GM20431 (cell line): ENCODE measurements around the gene LAMB3.

Source experiments
- in situ Hi-C: fragments of 300-500 bp; cut with MseI, MboI; formaldehyde crosslinking; loops from one replicate; pipeline ENCODE4 v1.15.0; 2020; ENCODE audit warnings: low sequenced_read_pairs; ENCODE audit not compliant: unreplicated experiment

LAMB3 gene

DNA sequence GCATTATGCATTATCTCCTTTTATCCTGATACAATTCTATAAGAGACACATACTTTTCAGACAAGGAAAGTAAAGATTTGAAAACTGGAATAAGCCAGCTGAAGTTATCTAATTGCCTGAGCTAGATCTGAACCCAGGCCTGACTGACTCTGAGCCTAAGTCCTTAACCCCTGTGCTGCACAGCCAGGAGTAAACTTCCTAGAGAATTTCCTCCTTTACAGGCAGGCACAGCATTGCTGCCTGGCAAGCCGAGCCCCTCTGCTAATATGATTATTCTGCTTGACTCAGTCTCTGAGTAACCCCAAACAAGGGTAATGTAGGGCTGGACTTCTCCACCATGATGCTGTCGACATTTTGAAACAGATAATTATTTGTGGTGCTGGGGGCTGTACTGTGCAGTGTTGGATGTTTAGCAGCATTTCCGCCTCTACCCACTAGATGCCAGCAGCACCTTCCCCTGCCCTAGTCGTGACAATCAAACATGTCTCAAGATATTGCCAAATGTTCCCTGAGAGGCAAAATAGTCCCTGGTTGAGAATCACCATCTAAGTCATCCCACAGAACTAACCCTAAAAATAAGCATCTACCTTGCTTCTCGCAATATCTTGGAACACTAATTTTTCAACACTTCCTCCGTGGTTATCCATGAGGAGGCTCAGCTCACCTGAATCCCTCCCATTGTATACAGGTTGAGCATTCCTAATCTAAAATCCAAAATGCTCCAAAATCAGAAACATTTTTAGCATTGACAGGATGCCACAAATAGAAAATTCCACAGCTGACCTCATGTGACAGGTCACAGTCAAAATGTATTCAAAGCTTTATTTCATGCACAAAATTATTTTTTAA is 50.2 kb downstream of the LAMB3 start:
- in situ Hi-C loops, result no loop called here

GRCh38 chr1:209600541-209600940 is 51.7 kb downstream of the LAMB3 start:
- in situ Hi-C loops, result no loop called here

DNA sequence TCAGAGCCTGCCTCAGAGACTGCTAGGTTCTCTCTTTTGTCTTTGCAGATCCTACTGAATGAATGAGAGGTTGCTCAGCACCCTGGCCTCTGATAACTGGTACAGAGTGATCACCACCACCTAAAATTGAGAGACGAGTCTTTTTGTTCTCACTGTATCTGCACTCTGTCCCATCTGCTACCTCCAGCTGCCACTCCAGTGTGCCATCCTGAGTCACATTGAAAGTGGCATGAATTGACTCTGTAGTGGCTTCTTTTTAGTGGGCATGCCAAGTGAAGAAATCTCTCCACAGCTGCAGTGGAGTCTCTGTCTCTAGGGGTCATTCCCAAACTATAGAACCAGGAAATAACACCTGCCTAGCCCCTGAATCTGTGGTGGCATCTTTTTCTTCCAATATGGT is 54.0 kb downstream of the LAMB3 start:
- in situ Hi-C loops, result no loop called here

DNA sequence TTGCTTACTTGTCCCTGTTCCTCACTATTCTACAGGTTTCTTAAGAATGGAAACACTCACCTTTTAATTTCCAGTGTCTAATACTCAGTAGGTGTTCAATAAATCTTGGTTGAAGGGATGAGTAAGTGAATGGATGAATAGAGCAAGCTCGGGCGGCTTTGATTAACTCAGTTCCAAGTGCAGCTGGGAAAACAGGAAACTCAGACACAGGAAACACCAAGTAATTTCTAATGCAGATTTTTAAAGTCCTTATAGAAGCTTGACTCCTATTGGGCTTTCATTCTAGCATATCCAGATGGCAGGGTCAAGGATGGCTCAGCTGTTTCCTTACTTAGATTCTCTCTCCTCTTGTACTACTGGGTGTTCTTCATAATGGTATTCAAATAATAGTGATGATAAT is 54.7 kb downstream of the LAMB3 start:
- in situ Hi-C loops, result no loop called here

- in situ Hi-C loops, result no loop called here
Observed at GRCh38 chr1:209595599-209596285, 56.5 kb downstream of the LAMB3 start.

- in situ Hi-C loops, result no loop called here
Observed at GRCh38 chr1:209595028-209595427, 57.2 kb downstream of the LAMB3 start.

DNA sequence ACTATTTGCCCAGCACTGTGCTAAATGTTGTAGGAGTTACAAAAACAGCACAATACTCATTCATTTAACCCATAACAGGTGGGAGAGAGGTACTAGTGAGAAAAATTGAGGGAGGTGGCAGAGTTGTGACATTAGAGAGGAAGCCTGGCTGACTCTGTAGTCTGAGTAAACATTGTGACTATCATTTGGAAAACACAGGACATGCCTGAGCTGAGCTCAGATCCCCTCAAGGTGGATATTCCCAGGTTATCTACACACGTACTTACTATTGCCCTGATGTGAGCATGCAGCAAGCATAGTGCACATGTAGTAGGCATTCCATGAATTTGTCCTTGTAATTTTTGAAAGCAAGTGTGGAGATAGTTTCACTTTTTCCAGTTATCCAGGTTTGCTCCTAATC is 57.8 kb downstream of the LAMB3 start:
- in situ Hi-C loops, result no loop called here

- in situ Hi-C loops, result no loop called here
Observed at GRCh38 chr1:209593747-209594146, 58.5 kb downstream of the LAMB3 start.

GRCh38 chr1:209590405-209590804 is 61.8 kb downstream of the LAMB3 start:
- in situ Hi-C loops, result no loop called here

- in situ Hi-C loops, result no loop called here
Observed at GRCh38 chr1:209589863-209590262, 62.4 kb downstream of the LAMB3 start.

GRCh38 chr1:209589440-209589839 is 62.8 kb downstream of the LAMB3 start:
- in situ Hi-C loops, result no loop called here

DNA sequence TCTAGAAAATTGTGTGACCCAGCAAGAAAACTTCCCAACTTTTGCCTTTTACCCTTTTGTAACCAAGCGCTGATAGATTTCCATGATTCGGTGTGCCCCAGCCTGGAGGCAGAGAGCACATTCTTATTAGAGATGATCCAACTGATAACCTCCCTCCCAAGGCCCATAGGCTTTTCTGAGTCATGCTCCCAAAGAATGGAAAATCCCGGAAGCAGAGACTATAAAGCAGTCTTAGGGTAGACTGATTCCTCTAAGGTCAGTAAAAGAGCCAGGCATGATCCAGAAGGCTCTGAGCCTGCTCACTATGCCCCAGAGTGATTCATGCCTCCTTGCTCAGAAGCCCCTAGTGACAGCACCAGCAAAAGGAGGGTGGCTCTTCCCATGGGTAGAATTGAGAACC is 64.4 kb downstream of the LAMB3 start:
- in situ Hi-C loops, result no loop called here

DNA sequence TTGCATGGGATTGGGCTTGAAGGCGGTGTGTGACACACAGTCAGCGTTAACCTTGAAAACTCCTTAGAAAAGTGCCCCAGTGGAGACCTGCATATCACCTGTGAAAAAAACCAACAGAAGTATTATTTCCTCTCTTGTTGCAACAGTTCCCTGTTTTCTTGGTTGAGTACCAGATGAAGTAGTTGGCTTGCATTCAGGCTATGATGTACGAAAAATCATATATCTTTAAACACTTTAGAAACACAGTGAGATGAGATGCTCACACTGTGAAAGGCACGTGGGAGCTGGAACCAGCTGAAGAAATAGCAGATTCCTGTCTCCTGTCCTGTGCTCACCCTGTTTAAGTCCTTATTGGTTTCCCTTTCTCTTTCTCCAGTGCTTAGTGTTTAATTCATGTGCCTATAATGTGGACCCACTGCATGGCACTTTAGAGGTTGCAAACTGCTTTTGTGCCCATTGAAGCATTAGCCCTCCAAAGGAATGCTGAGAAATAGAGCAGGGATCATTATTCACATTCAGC is 65.9 kb downstream of the LAMB3 start:
- in situ Hi-C loops, result no loop called here

- in situ Hi-C loops, result no loop called here
Observed at GRCh38 chr1:209585672-209586071, 66.6 kb downstream of the LAMB3 start.

DNA sequence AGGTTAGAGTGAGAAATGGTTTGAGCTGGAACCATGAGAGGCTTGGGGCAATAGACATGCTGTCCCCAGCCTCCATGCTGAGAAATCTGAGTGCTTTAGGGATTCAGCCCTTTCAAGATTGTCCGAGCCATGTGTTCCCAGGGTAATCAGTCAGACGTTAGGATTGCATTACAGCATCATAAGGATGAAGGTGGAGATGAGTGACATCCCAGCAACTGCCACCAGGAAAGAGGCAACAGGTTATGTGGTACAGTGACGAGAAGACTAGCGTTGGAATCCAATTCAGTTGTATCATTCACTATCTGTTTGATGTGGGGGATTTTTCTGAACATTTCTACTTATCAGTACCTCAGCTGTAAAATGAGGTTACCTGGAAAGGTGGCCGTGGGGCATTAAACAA is 67.0 kb downstream of the LAMB3 start:
- in situ Hi-C loops, result no loop called here

DNA sequence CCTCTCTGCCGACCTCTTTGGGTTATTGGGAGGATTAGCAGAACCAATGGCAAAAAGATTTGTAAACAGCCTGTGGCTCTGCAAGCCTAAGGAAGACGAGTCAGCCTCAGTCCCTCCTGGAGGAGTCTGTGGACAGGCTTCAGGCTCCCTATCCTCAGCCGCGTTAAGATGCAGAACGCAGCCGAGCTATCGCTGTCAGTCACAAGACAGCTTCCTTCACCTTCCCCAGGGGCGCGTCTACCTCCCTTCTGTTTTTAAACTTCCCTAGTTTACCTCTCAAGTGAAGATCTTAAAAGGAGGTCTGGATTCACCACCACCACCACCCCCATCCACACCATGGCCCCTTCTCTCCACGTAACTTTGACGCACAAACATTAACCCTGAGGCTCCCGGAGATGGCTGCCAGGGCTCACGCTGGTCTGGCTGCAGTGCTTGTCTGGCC is 68.0 kb downstream of the LAMB3 start:
- in situ Hi-C loops, result no loop called here

GRCh38 chr1:209583408-209583807 is 68.8 kb downstream of the LAMB3 start, which contains the start of gene CAMK1G:
Gene CAMK1G (plus strand): TSS chr1:209583714. CDS start chr1:209594984, 11,270 bp downstream.
- in situ Hi-C loops, result no loop called here

GRCh38 chr1:209580577-209580976 is 71.6 kb downstream of the LAMB3 start:
- in situ Hi-C loops, result no loop called here

GRCh38 chr1:209577346-209577745 is 74.9 kb downstream of the LAMB3 start:
- in situ Hi-C loops, result loop anchor here (10.0 kb wide), 1 partner anchor 117 kb away; no protein-coding TSS in a partner anchor

DNA sequence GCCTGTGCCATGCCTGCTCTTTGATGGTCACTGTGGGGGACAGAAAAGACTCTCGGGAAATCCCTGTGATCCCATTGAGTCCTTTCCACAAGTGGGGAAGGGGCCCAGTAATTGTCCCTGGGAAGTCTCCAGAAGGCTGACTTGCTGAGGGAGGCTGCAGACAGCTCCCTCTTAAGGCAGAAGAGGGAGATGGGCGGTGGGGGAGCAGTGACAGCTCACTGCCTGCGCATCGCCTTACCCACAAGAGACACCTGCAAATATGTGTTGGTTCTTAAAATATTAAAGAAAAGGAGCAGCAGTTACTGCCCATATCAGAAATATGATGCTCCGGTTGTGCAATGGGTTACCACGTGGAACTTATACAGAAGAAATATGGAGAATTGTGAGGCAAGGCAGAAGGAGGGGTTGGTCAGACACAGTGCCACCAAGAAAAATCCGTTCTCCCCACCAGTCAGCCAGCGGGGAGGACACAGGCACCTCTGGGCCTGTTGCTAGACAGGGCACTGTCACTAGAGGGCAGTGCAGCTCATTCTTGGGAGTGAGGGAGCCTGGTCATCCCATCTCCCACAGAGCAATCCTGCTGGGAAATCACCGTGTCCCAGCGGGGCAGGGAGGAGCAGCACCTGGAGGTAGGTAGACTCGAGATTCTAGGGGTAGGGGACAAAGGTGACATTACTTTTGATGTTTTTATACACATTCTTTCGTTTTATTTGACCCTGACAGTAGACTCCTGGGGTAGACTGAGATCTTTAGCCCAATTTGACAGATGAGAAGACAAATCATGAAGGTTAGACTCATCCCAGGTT is 75.6 kb downstream of the LAMB3 start:
- in situ Hi-C loops, result loop anchor here (10.0 kb wide), 1 partner anchor 118 kb away; no protein-coding TSS in a partner anchor
